RPMI8226 (cell line): ENCODE results near the gene NKD2.
A peak's percentile ranks its signal among the peaks of the same experiment; 100 is the strongest.
"Not testable (repeated sequence)": the region's sequence is repeated elsewhere in the genome, so short reads cannot be mapped to it uniquely, and the experiment has no call there.

Source experiments
- DNase-seq: peaks from one replicate; pipeline ENCODE4 v3.0.0-alpha.2; 2015

The NKD2 gene

GRCh38 chr5:1014781-1015221, 6.2 kb downstream of the NKD2 start:
- no peak for DNase-seq

- DNase-seq: no peak
Measured at GRCh38 chr5:1015507-1015906, 6.9 kb downstream of the NKD2 start.

- DNase-seq: no peak
Measured at GRCh38 chr5:1016036-1016435, 7.4 kb downstream of the NKD2 start.

GRCh38 chr5:1016476-1016875, 7.9 kb downstream of the NKD2 start:
- DNase-seq: no peak

GRCh38 chr5:1017056-1017455, 8.5 kb downstream of the NKD2 start:
- no peak for DNase-seq

GRCh38 chr5:1017691-1018455, 9.3 kb downstream of the NKD2 start:
- no peak for DNase-seq

- no peak for DNase-seq
Measured at GRCh38 chr5:1018596-1018995, 10.0 kb downstream of the NKD2 start.

GRCh38 chr5:1019001-1019905, 10.7 kb downstream of the NKD2 start:
- no peak for DNase-seq

GRCh38 chr5:1020452-1020961, 11.9 kb downstream of the NKD2 start:
- DNase-seq: no peak

- DNase-seq: peak; percentile 64
Measured at GRCh38 chr5:1021136-1021968, 12.8 kb downstream of the NKD2 start.

- not testable (repeated sequence) for DNase-seq
Measured at GRCh38 chr5:1021969-1022336, 13.4 kb downstream of the NKD2 start.

GRCh38 chr5:1026700-1027621, 18.4 kb downstream of the NKD2 start:
- DNase-seq: no peak

GRCh38 chr5:1027631-1028441, 19.2 kb downstream of the NKD2 start:
- DNase-seq: no peak

GRCh38 chr5:1028481-1029281, 20.1 kb downstream of the NKD2 start:
- no peak for DNase-seq

GRCh38 chr5:1029282-1029944, 20.8 kb downstream of the NKD2 start:
- no peak for DNase-seq

GRCh38 chr5:1029945-1030625, 21.5 kb downstream of the NKD2 start:
- DNase-seq: no peak

GRCh38 chr5:1030801-1031271, 22.2 kb downstream of the NKD2 start:
- no peak for DNase-seq

GRCh38 chr5:1031306-1031959, 22.8 kb downstream of the NKD2 start:
- DNase-seq: no peak
